Activated T-cell treated with anti-CD3 and anti-CD28 coated beads for 1 hour (primary cell): ENCODE measurements around the gene HOXC9.

Source experiments
- DNase-seq: peaks from one replicate; pipeline ENCODE4 v3.0.0-alpha.2; 2020; ENCODE audit warnings: low read depth

The HOXC9 gene

DNA sequence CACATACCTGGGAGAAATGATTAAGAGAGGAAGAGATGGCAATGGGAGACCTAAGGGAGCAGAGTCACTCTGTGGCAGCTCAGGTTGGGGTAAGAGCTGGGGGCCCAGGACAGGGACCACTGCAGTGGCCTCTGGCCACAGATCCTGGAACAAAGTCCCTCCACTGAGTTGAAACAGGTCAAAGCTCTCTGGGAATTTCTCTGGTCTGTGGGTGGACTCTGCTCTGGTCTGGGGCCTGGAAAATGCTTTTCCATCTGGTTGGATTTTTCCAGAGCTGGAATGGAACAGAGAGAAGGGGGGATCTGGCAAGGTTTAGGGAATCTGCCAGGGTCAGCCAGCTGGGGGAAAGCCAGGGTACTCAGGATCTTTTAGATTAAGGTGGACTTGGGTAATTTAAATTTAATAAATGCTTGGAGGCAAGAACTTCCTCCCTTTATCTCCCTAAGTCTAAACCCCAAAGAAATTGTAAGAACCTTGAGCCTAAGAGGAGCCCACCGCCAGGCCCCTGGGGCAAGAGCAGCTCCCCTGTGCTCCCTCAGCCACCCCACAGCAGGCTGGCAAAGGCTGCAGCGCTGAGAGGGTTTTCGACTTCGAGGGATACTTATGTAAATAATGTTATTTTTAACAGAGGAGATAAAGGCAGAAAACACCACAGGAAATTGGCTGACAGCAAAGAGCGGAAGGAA is 11.3 kb upstream of the HOXC9 start:
- no peak for DNase-seq

DNA sequence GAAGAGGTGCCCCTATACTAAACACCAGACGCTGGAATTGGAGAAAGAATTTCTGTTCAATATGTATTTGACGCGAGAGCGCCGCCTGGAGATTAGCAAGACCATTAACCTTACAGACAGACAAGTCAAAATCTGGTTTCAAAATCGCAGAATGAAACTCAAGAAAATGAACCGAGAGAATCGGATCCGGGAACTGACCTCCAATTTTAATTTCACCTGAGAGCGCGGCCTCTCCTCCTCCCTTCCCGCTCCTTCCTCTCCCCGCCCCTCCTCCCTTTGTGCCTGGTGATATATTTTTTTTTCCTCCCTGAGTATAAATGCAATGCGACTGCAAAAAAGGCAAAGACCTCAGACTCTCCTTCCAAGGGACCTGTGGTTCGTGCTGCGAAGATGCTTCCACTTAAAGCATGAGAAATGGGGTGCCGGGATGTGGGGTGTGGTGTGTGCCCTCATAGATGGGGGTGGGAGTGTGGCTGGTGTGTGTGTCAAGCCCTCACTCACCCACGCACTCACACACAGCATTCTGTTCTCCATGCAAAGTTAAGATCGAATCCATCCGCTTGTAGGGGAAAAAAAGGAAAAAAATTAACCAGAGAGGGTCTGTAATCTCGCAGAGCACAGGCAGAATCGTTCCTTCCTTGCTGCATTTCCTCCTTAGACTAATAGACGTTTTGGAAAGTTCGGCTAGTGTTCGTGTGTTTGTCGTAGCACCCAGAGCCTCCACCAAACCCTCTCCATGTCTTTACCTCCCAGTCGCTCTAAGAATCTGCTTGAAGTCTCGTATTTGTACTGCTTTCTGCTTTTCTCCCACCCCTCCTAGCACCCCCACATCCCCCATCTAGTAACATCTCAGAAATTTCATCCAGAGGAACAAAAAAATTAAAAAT is 10.5 kb upstream of the HOXC9 start:
- no peak for DNase-seq

GRCh38 chr12:53990311-53991076 is 9.5 kb upstream of the HOXC9 start:
- no peak for DNase-seq

DNA sequence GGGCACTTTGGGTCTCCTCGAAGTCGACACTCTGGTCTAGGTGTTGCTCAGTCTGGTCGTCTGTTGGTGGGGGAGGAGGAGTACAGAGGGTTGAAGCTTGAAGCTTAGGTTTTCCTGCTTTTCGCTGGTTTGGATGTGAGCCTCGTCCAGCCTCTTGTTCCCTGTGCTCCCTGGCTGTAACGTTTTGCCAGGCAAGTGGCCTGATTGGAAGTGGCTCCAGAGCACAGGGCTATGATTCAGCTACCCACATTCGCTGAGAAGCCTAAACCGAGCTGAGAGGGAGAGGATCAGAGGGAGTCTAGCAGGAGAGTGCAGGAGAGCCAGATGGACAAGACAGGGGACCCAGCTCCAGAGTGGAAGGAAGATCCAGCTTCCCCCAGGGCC is 8.9 kb upstream of the HOXC9 start:
- no peak for DNase-seq

DNA sequence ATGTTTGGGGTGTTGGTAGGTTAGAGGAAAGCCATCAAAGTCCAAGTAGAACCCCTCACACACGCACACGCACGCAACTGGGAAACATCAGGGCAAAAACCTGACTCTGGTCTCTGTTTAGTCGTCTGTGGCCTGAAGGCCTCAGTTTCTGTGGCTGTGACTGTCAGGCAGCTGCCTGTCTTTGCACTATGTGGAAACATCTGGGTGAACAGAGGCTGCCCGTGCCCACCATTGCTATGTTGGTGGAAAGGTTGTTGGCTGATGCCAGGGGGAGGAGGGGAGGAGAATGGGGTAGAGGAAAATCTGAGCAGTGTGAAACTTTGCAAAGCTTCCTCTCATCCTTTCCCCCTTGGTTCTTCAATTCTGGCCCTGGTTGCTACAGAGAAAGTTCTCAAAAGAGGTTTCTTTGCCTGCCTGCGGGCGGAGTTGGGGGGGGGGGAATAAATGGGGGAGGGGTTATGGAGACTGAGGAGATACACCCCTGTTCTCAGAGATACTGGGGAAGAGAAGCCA is 7.5 kb upstream of the HOXC9 start:
- DNase-seq, result no peak

DNA sequence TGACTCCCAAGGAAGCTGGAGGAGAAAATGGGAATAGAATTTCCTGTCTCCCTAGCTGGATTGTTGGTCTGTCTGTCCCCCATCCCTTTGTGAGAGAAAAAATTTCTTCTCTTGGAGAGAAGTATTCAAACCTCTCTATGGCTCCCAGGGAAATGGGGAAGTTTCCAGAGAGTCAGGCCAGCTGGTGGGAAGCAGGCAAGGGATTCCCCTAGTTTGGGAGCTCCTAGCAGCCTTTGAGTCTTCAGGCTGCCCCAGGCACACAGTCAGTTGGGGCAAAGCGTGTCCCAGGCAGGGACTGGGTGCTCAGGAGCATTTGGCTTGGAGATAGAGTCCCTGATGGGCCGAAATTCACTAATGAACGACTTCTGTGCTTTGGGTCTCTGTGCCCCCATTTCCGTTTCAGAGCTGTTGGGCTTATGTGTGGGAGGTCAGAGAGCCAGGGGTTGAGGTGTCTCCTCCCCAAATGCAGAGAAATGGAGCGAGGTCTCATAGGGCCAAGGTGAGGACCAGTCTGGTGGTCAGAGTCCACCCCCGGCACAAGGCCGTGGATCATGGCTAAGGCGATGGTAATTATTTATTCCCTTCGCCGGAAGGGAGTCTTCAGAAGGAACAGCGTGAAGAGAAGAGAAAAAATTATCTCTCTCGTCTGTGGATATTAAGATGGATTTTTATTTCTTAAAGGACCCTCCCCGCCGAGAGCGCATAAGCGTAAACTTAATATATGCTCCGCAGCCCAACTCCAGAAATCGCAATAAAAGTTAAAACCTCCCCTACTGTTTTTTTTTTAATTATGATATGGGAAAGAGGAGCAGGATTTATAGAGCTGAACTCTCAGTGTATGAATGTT is 6.6 kb upstream of the HOXC9 start:
- no peak for DNase-seq

GRCh38 chr12:53994009-53994263 is 6.0 kb upstream of the HOXC9 start:
- DNase-seq, result no peak

- no peak for DNase-seq
Measured at GRCh38 chr12:53994264-53995001, 5.5 kb upstream of the HOXC9 start.

- no peak for DNase-seq
Measured at GRCh38 chr12:53995002-53995377, 5.0 kb upstream of the HOXC9 start.

- DNase-seq, result no peak
Measured at GRCh38 chr12:53995378-53996239, 4.4 kb upstream of the HOXC9 start.

GRCh38 chr12:53996240-53997203 is 3.4 kb upstream of the HOXC9 start:
- DNase-seq, result no peak

DNA sequence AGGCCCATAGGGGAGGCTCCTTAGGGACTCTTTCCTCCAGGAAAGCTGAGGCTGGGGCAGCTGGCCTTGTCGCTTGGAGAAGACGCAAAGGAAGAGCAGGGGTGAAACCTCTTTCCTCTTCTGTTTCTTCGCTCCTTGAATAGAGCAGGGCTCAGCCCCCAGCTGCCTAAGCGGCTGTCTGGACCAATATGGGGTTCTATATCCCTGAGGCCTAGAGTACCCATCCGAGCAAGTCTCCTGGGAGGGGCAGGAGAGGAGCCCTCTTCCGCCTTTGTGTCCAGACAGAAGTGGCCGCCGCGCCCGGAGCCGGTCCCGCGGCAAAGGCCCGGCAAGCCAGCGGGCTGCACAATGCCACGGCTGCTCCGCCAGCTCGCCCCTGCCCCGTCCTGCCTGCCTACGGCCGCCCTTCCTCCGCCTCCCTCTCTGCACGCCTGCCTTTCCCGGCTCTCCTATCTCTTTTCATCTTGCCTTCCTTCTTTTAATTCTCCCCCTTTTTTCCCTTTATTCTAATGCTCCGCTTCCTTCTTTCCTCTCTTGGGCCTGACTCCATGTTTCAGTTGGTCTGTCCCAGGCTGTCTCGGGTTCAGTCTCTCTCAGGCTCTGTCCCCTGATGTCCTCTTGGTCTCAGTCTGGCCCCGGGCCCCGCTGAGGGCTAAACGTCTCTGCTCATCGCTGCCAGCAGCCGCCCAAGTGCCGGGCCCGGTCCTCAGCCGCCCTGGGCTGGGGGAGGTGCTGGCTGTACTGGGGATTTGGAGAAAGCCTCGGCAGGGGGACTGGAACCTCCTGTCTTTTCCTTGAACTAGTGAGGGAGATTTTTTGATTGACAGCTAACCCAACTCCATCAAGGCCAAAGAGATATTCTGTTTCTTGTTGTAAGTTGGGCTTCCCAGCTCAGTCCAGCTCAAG is 2.5 kb upstream of the HOXC9 start:
- no peak for DNase-seq

- no peak for DNase-seq
Measured at GRCh38 chr12:53998110-53998899, 1.7 kb upstream of the HOXC9 start.

DNA sequence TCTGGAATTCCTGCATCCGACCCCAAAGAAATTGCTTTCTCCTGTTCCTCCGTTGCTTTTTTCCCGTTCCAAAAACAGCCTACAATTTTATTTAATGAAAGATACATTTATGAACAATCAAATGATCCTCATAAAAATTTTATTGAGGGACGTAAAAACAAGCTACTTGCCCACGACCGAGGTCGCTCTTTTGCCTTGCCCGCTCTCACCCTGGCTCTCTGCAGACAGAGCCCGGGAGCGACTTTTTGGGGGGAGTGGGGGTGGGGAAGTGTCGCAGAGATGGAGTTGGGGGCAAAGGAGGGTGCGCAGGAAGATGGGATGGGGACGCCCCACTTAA is 1.1 kb upstream of the HOXC9 start:
- no peak for DNase-seq

GRCh38 chr12:53999559-54000115 is 324 bp upstream of the HOXC9 start:
- no peak for DNase-seq

- DNase-seq, result no peak
Measured at GRCh38 chr12:54001283-54002187, 1.6 kb downstream of the HOXC9 start.
